H1 (cell line): Measurements from ENCODE around the gene POGZ. TPM values are rescaled to one million over a fixed set of nuclear protein-coding genes. Genes with fewer than 3 reads are reported as not detected.

ENCODE experiments used
- CTCF ChIA-PET: fragments of 300-600 bp; sonication (Branson Sonifier 250); formaldehyde crosslinking; loops from one replicate; lab custom pipeline; 2021; ENCODE audit not compliant: partially characterized antibody; lab: Charles Lee
- POLR2A ChIA-PET: fragments of 300-600 bp; sonication (Branson Sonifier 250); formaldehyde crosslinking; loops from one replicate; lab custom pipeline; 2021; ENCODE audit warnings: inconsistent platforms; ENCODE audit not compliant: partially characterized antibody; lab: Charles Lee
- DNase-seq, 2 experiments: peaks; one replicate each; pipeline versions ENCODE4 v3.0.0 to v3.0.0-alpha.2; 2010 to 2022; ENCODE audit warnings: low spot score in 2 of 2, low read depth in 1 of 2, mixed read lengths in 1 of 2
- FAIRE-seq: peaks from 2 replicates; lab custom pipeline; 2011; peaks lifted over from hg19 to GRCh38; lab: Jason Lieb, UNC
- H2AFZ ChIP-seq: 2 replicates; pipeline ENCODE4 v1.8.1; 2012; ENCODE audit warnings: low read length, inconsistent platforms
- H2AK5ac ChIP-seq: 2 replicates; pipeline ENCODE4 v1.6.1; 2013; ENCODE audit warnings: low read depth, low read length
- H2BK120ac ChIP-seq: replicated peaks from 2 replicates; pipeline ENCODE3; 2013; ENCODE audit warnings: low read depth, low read length, inconsistent platforms
- H2BK12ac ChIP-seq: 2 replicates; pipeline ENCODE4 v1.6.1; 2013; ENCODE audit warnings: low read depth, low read length
- H2BK15ac ChIP-seq: 2 replicates; pipeline ENCODE4 v1.6.1; 2013; ENCODE audit warnings: low read length
- H2BK20ac ChIP-seq: 2 replicates; pipeline ENCODE4 v1.6.1; 2013; ENCODE audit warnings: low read length
- H2BK5ac ChIP-seq: 2 replicates; pipeline ENCODE4 v1.6.1; 2013; ENCODE audit warnings: low read depth, low read length
- H3K14ac ChIP-seq: 2 replicates; pipeline ENCODE4 v1.6.1; 2013; ENCODE audit warnings: inconsistent platforms; ENCODE audit not compliant: insufficient read length
- H3K18ac ChIP-seq: 2 replicates; pipeline ENCODE4 v1.6.1; 2013; ENCODE audit warnings: low read length; ENCODE audit errors: extremely low read depth
- H3K23ac ChIP-seq: 2 replicates; pipeline ENCODE4 v1.6.1; 2013; ENCODE audit warnings: inconsistent platforms; ENCODE audit not compliant: insufficient read length
- H3K23me2 ChIP-seq: 2 replicates; pipeline ENCODE4 v1.6.1; 2013; ENCODE audit warnings: low read depth, low read length
- H3K27ac ChIP-seq: 2 replicates; pipeline ENCODE4 v1.6.1; 2011; ENCODE audit warnings: low read depth, low read length, inconsistent platforms
- H3K27me3 ChIP-seq, 4 experiments: replicated peaks in 1 of 4; 1 replicate in 1 of 4; 2 replicates in 3 of 4; pipeline versions ENCODE4 v1.6.1 to v1.8.1; 2011 to 2013; ENCODE audit warnings: low read length in 3 of 4, mild to moderate bottlenecking in 3 of 4, inconsistent platforms in 2 of 4, mixed read lengths in 2 of 4, moderate library complexity in 1 of 4; ENCODE audit not compliant: control insufficient read depth in 3 of 4, insufficient read depth in 3 of 4; ENCODE audit errors: extremely low read depth in 1 of 4
- H3K36me3 ChIP-seq, 4 experiments: 2 replicates each; pipeline versions ENCODE4 v1.6.1 to v1.8.1; 2011 to 2013; ENCODE audit warnings: mild to moderate bottlenecking in 4 of 4, low read length in 3 of 4, moderate library complexity in 2 of 4, control low read depth in 1 of 4, inconsistent platforms in 1 of 4; ENCODE audit not compliant: insufficient read depth in 4 of 4, control insufficient read depth in 2 of 4
- H3K4ac ChIP-seq: replicated peaks from 2 replicates; pipeline ENCODE3; 2013; ENCODE audit warnings: low read length, low read depth, mixed read lengths, inconsistent platforms; ENCODE audit not compliant: insufficient read length
- H3K4me1 ChIP-seq, 4 experiments: replicated peaks in 1 of 4; 1 replicate in 1 of 4; 2 replicates in 3 of 4; pipeline versions ENCODE4 v1.6.1 to v1.8.1; 2011 to 2013; ENCODE audit warnings: low read length in 3 of 4, inconsistent platforms in 2 of 4, mixed read lengths in 1 of 4; ENCODE audit not compliant: insufficient read depth in 4 of 4, control insufficient read depth in 3 of 4
- H3K4me2 ChIP-seq, 2 experiments: 2 replicates each; pipeline versions ENCODE4 v1.6.1 to v1.8.1; 2011 to 2013; ENCODE audit warnings: low read depth in 2 of 2, low read length in 2 of 2, control low read depth in 1 of 2, inconsistent platforms in 1 of 2, mild to moderate bottlenecking in 1 of 2; ENCODE audit not compliant: insufficient read depth in 1 of 2
- H3K4me3 ChIP-seq, 4 experiments: fragments of 200-600, 300-600 bp in 1 of 4; sonication (generic), shearing (Covaris generic), sonication (Bioruptor Twin) in 1 of 4; 2 replicates each; pipeline versions ENCODE4 v1.5.1 to v1.8.1; 2011 to 2016; ENCODE audit warnings: low read length in 4 of 4, low read depth in 3 of 4, control low read depth in 2 of 4, inconsistent platforms in 2 of 4, mild to moderate bottlenecking in 2 of 4, mixed read lengths in 1 of 4, moderate library complexity in 1 of 4; ENCODE audit not compliant: insufficient read depth in 2 of 4; ENCODE audit errors: extremely low read depth in 1 of 4
- H3K56ac ChIP-seq: replicated peaks from 2 replicates; pipeline ENCODE3; 2013; ENCODE audit warnings: low read depth, mild to moderate bottlenecking, mixed read lengths, low read length, inconsistent platforms; ENCODE audit not compliant: insufficient read length
- H3K79me1 ChIP-seq: 2 replicates; pipeline ENCODE4 v1.6.1; 2013; ENCODE audit warnings: low read depth, low read length, control low read depth
- H3K79me2 ChIP-seq, 2 experiments: 2 replicates each; pipeline versions ENCODE4 v1.6.1 to v1.8.1; 2012 to 2013; ENCODE audit warnings: low read length in 2 of 2, mild to moderate bottlenecking in 2 of 2, inconsistent platforms in 1 of 2; ENCODE audit not compliant: insufficient read depth in 2 of 2, control insufficient read depth in 1 of 2
- H3K9ac ChIP-seq, 4 experiments: replicated peaks in 1 of 4; 1 replicate in 1 of 4; 2 replicates in 3 of 4; pipeline versions ENCODE4 v1.6.1 to v1.8.1; 2011 to 2013; ENCODE audit warnings: low read depth in 3 of 4, low read length in 3 of 4, control low read depth in 2 of 4, mild to moderate bottlenecking in 2 of 4, moderate library complexity in 2 of 4, inconsistent platforms in 1 of 4; ENCODE audit errors: extremely low read depth in 1 of 4
- H3K9me3 ChIP-seq, 2 experiments: 2 replicates each; pipeline versions ENCODE4 v1.6.1 to v1.8.1; 2012 to 2013; ENCODE audit warnings: mild to moderate bottlenecking in 2 of 2, moderate library complexity in 2 of 2, control low read depth in 1 of 2, inconsistent platforms in 1 of 2, low read depth in 1 of 2, low read length in 1 of 2, mixed read lengths in 1 of 2; ENCODE audit not compliant: insufficient read depth in 2 of 2
- H4K20me1 ChIP-seq, 2 experiments: replicated peaks in 1 of 2; 2 replicates each; pipeline versions ENCODE3 to v1.8.1; 2011 to 2013; ENCODE audit warnings: inconsistent platforms in 2 of 2, low read length in 2 of 2, mild to moderate bottlenecking in 1 of 2; ENCODE audit not compliant: insufficient read depth in 2 of 2, control insufficient read depth in 1 of 2
- H4K5ac ChIP-seq: 2 replicates; pipeline ENCODE4 v1.6.1; 2013; ENCODE audit warnings: low read length, low read depth, mixed read lengths, inconsistent platforms; ENCODE audit not compliant: insufficient read length
- H4K8ac ChIP-seq: 2 replicates; pipeline ENCODE4 v1.8.0; 2013; ENCODE audit warnings: mild to moderate bottlenecking, moderate library complexity, low read length, inconsistent platforms; ENCODE audit not compliant: insufficient read depth; ENCODE audit errors: extremely low read depth
- H4K91ac ChIP-seq: replicated peaks from 2 replicates; pipeline ENCODE3; 2013; ENCODE audit warnings: low read length, mixed read lengths, inconsistent platforms; ENCODE audit not compliant: insufficient read length
- HDAC2 ChIP-seq, 2 experiments: fragments of 300-600 bp in 1 of 2; sonication (generic) in 1 of 2; IDR thresholded peaks; 2 replicates each; pipeline ENCODE4 v1.6.1; 2011 to 2012; ENCODE audit warnings: low read depth in 2 of 2, low read length in 2 of 2, mild to moderate bottlenecking in 2 of 2, moderate library complexity in 2 of 2, borderline replicate concordance in 1 of 2, inconsistent platforms in 1 of 2
- SUZ12 ChIP-seq: fragments of 200-600 bp; sonication (generic); IDR thresholded peaks from 2 replicates; pipeline ENCODE4 v1.6.1; 2012; ENCODE audit warnings: mild to moderate bottlenecking, inconsistent platforms, low read length, moderate library complexity, mixed read lengths
- TAF7 ChIP-seq: optimal IDR thresholded peaks from 2 replicates; pipeline ENCODE3; 2011; ENCODE audit warnings: low read depth, mild to moderate bottlenecking, inconsistent platforms, low read length, moderate library complexity, borderline replicate concordance
- WGBS, 2 experiments: shearing (Covaris generic) in 1 of 2; methylation state at CpG; one replicate each; pipeline versions ENCODE4 v1.1.6 to v1.1.7; 2013 to 2015; ENCODE audit warnings: low lambda C conversion rate in 2 of 2, mixed read lengths in 2 of 2, inconsistent platforms in 1 of 2, low coverage in 1 of 2, missing lambda C conversion rate in 1 of 2; ENCODE audit not compliant: insufficient replicate concordance in 2 of 2, insufficient coverage in 1 of 2, insufficient read length in 1 of 2; ENCODE audit errors: extremely low coverage in 1 of 2, missing lambda C conversion rate in 1 of 2; 5-methylcytosine and 5-hydroxymethylcytosine counted together
- polyA plus RNA-seq, 7 experiments: library from polyadenylated mRNA; depleted of rRNA in 3 of 7; stranded (reverse) in 5 of 7; unstranded in 2 of 7; fragments of >200 nt in 5 of 7; fragments of 200-250 nt in 2 of 7; gene quantifications; 1 replicate in 5 of 7; 2 replicates in 1 of 7; 4 replicates in 1 of 7; pipeline versions ENCODE4 v1.2.1 to v1.2.3, GENCODE V29; 2011 to 2013; ENCODE audit warnings: missing spikeins in 2 of 7, mixed read lengths in 2 of 7
- total RNA-seq: library from RNA; stranded (reverse); fragmentation: NEBNext Ultra II Directional; extraction: Animal tissue kit (Norgen Biotek cat#: 25700); gene quantifications from 2 replicates; pipeline ENCODE4 v1.2.1, GENCODE V29; 2021

The POGZ gene
- total and polyA plus RNA-seq, 2 of the 8 experiments (the other 6 are each of a cell fraction or from before 2014, with no cell fraction given): 66.4 to 105 TPM

- no peak overlapping the region for H3K9ac ChIP-seq
- POLR2A ChIA-PET: interaction anchor here (0.9 to 2.2 kb wide), 6 partner anchors 9 to 63 kb away, joined by 3 to 6 read pairs (median 4); partner anchors contain the start of genes CGN and POGZ
- no peak for FAIRE-seq
Measured at GRCh38 chr1:151447696-151448095, 11.6 kb downstream of the POGZ start.

More at GRCh38 chr1:151447696-151448095, 11.6 kb downstream of the POGZ start:
- 83% methylated on average over 2 of the region's 2 CpGs; no CpG with 5 or more reads in 1 of the 2 experiments for WGBS, 2 experiments
- H3K23me2 ChIP-seq: no peaks in the 10 kb centered on the region
- no peak overlapping the region for H4K91ac ChIP-seq
- H2BK12ac ChIP-seq: no peak overlapping the region
- H3K27ac ChIP-seq: no peak overlapping the region
- no peaks in the 10 kb centered on the region for H3K36me3 ChIP-seq
- no peak overlapping the region for H3K4ac ChIP-seq
- H3K14ac ChIP-seq: no peak overlapping the region
- TF ChIP-seq TAF7 (no peak), SUZ12 (no peak), HDAC2 (IDR thresholded peaks at IDR 0.05; ENCODE audit: borderline replicate concordance in 1 of 2, low read depth in 2 of 2, low read length in 2 of 2) (no peak)
- no peak overlapping the region for H3K56ac ChIP-seq
- H3K23ac ChIP-seq: no peak overlapping the region
- H2BK15ac ChIP-seq: no peak overlapping the region
- H2BK20ac ChIP-seq: no peak overlapping the region
- no peaks in the 10 kb centered on the region; the same call in none of the 2 replicates for H3K79me1 ChIP-seq
- H2AFZ ChIP-seq: no peak overlapping the region
- no peak overlapping the region for H3K4me3 ChIP-seq
- H2BK120ac ChIP-seq: no peak overlapping the region
- no peak overlapping the region for H4K8ac ChIP-seq
- DNase-seq: no peak
- no peak overlapping the region for H3K18ac ChIP-seq
- no peaks in the 10 kb centered on the region for H3K4me1 ChIP-seq
- no peak overlapping the region for H2BK5ac ChIP-seq
- no peak overlapping the region for H2AK5ac ChIP-seq
- H3K9me3 ChIP-seq: no peaks in the 10 kb centered on the region
- H4K20me1 ChIP-seq: peaks cover 5 to 6% of the 10 kb centered on the region in 2 experiments
- H3K79me2 ChIP-seq: peaks cover 32 to 99% of the 10 kb centered on the region in 2 experiments
- CTCF ChIA-PET: interaction anchor here (0.7 to 1.1 kb wide), 3 partner anchors 24 to 146 kb away, joined by 3 read pairs; no protein-coding TSS in a partner anchor
- no peak overlapping the region for H3K4me2 ChIP-seq
- H4K5ac ChIP-seq: no peak overlapping the region
- H3K27me3 ChIP-seq: no peaks in the 10 kb centered on the region
